GM23248 (cell line): Measurements from ENCODE around the gene SCN8A. TPM values are rescaled to one million over a fixed set of nuclear protein-coding genes. Genes with fewer than 3 reads are reported as not detected.

Experiments used
- DNase-seq: peaks from one replicate; pipeline ENCODE4 v3.0.0-alpha.2; 2015
- H2AFZ ChIP-seq: fragments of 200-600 bp; sonication (generic); 2 replicates; pipeline ENCODE4 v1.6.1; 2016; ENCODE audit warnings: antibody characterized with exemption
- H3F3A ChIP-seq: fragments of 200-600 bp; sonication (generic); 2 replicates; pipeline ENCODE4 v1.6.1; 2016; ENCODE audit warnings: mild to moderate bottlenecking, antibody characterized with exemption, mixed run types; ENCODE audit not compliant: insufficient read depth
- H3K27ac ChIP-seq: fragments of 200-600 bp; sonication (generic); 2 replicates; pipeline ENCODE4 v1.5.1; 2016; ENCODE audit warnings: mild to moderate bottlenecking
- H3K27me3 ChIP-seq: fragments of 200-600 bp; sonication (generic); replicated peaks from 2 replicates; pipeline ENCODE4 v1.6.1; 2016; ENCODE audit warnings: mild to moderate bottlenecking; ENCODE audit not compliant: insufficient read depth
- H3K36me3 ChIP-seq: fragments of 200-600 bp; sonication (generic); 2 replicates; pipeline ENCODE4 v1.6.1; 2016; ENCODE audit warnings: low read depth, mild to moderate bottlenecking
- H3K4me1 ChIP-seq: fragments of 200-600 bp; sonication (generic); 2 replicates; pipeline ENCODE4 v1.6.1; 2016; ENCODE audit warnings: mild to moderate bottlenecking; ENCODE audit not compliant: insufficient read depth
- H3K4me2 ChIP-seq: fragments of 200-600 bp; sonication (generic); one replicate; pipeline ENCODE4 v1.6.1; 2016; ENCODE audit warnings: mild to moderate bottlenecking; ENCODE audit not compliant: unreplicated experiment
- H3K4me3 ChIP-seq: fragments of 200-600 bp; sonication (generic); 2 replicates; pipeline ENCODE4 v1.5.1; 2016; ENCODE audit warnings: mild to moderate bottlenecking
- H3K79me2 ChIP-seq: fragments of 200-600 bp; sonication (generic); 2 replicates; pipeline ENCODE4 v1.6.1; 2016; ENCODE audit warnings: mild to moderate bottlenecking; ENCODE audit not compliant: insufficient read depth
- H3K9ac ChIP-seq: fragments of 200-600 bp; sonication (generic); 2 replicates; pipeline ENCODE4 v1.6.1; 2016; ENCODE audit warnings: mild to moderate bottlenecking
- H3K9me2 ChIP-seq: fragments of 200-600 bp; sonication (generic); 2 replicates; pipeline ENCODE4 v1.6.1; 2016; ENCODE audit warnings: mixed run types, mild to moderate bottlenecking, moderate library complexity; ENCODE audit not compliant: insufficient read depth
- H3K9me3 ChIP-seq: fragments of 200-600 bp; sonication (generic); one replicate; pipeline ENCODE4 v1.6.1; 2017; ENCODE audit warnings: low read depth
- H4K20me1 ChIP-seq: fragments of 200-600 bp; sonication (generic); 2 replicates; pipeline ENCODE4 v1.6.0; 2016; ENCODE audit not compliant: insufficient read depth
- EZH2 ChIP-seq: fragments of 200-600 bp; sonication (generic); IDR thresholded peaks from 2 replicates; pipeline ENCODE4 v1.6.1; 2018; ENCODE audit warnings: antibody characterized with exemption, mild to moderate bottlenecking; ENCODE audit not compliant: insufficient read depth, poor library complexity, severe bottlenecking
- EZH2phosphoT487 ChIP-seq: fragments of 200-600 bp; sonication (generic); IDR thresholded peaks from 2 replicates; pipeline ENCODE4 v1.6.1; 2018; ENCODE audit warnings: antibody characterized with exemption, moderate library complexity, mild to moderate bottlenecking, low read depth; ENCODE audit not compliant: insufficient read depth
- WGBS, 2 experiments: methylation state at CpG; one replicate each; pipeline ENCODE4 v1.1.6; 2015 to 2017; ENCODE audit warnings: low lambda C conversion rate in 2 of 2, low coverage in 1 of 2; ENCODE audit errors: missing lambda C conversion rate in 2 of 2; 5-methylcytosine and 5-hydroxymethylcytosine counted together
- in situ Hi-C: fragments of 300-500 bp; cut with MboI; formaldehyde crosslinking; loops from 2 replicates; pipeline ENCODE4 v1.15.0; 2020
- polyA plus RNA-seq: library from polyadenylated mRNA; unstranded; fragments of >200 nt; fragmentation: Nextera tagmentation; extraction: Ambion mirVana; gene quantifications from 2 replicates; pipeline ENCODE4 v1.2.1, GENCODE V29; 2016
- total RNA-seq: library from RNA; depleted of rRNA; stranded (reverse); fragments of >200 nt; shearing (Covaris generic); gene quantifications from 2 replicates; pipeline ENCODE4 v1.2.3, GENCODE V29; 2014

SCN8A gene
- total and polyA plus RNA-seq, 2 experiments from 2014 or later: 6.7 to 13.8 TPM

GRCh38 chr12:51694146-51694545 lies 103.1 kb downstream of the SCN8A start:
- no peak overlapping the region for H3K27ac ChIP-seq
- H3K36me3 ChIP-seq: no peaks in the 10 kb centered on the region; the same call in none of the 2 replicates
- no peak for DNase-seq
- in situ Hi-C loops: no loop called here
- no peaks in the 10 kb centered on the region for H3K9me3 ChIP-seq
- WGBS, 2 experiments: 75 to 82% methylated on average over 4 of the region's 4 CpGs
- no peak overlapping the region for H2AFZ ChIP-seq
- peaks cover 13% of the 10 kb centered on the region for H3K4me1 ChIP-seq
- peaks cover 24% of the 10 kb centered on the region for H3F3A ChIP-seq
- H3K9ac ChIP-seq: no peak overlapping the region
- no peaks in the 10 kb centered on the region for H3K9me2 ChIP-seq
- H3K27me3 ChIP-seq: no peaks in the 10 kb centered on the region
- H3K79me2 ChIP-seq: 0 out of 2 replicates have a peak, but pooled peaks cover 10% of the 10 kb centered on the region
- TF ChIP-seq EZH2phosphoT487 (no peak), EZH2 (no peak)
- no peak overlapping the region for H3K4me3 ChIP-seq
- no peak overlapping the region for H3K4me2 ChIP-seq
- H4K20me1 ChIP-seq: no peaks in the 10 kb centered on the region; the same call in 1 of the 2 replicates

- Histone ChIP-seq H3K4me2 (peak overlapping the region; percentile 2), H3F3A (peaks cover 24% of the 10 kb centered on the region), H3K4me1 (peaks cover 13% of the 10 kb centered on the region), H3K9me2 (no peaks in the 10 kb centered on the region), H3K4me3 (no peak overlapping the region), H3K79me2 (no peaks in the 10 kb centered on the region), H3K9ac (no peak overlapping the region), H3K27ac (peak overlapping the region; percentile 5; the same call in 1 of the 2 replicates), H2AFZ (no peak overlapping the region), H3K9me3 (no peaks in the 10 kb centered on the region), H3K36me3 (peaks cover 4% of the 10 kb centered on the region), H3K27me3 (no peaks in the 10 kb centered on the region), H4K20me1 (no peaks in the 10 kb centered on the region; the same call in 1 of the 2 replicates)
- TF ChIP-seq EZH2phosphoT487: no peak
- TF ChIP-seq EZH2: no peak
- 0 to 5% methylated on average over 1 of the region's 1 CpG for WGBS, 2 experiments
- in situ Hi-C loops: no loop called here
- peak; percentile 54 for DNase-seq
These were observed 104.4 kb downstream of the SCN8A start for GRCh38 chr12:51695241-51696010.

GRCh38 chr12:51699219-51699618 lies 108.2 kb downstream of the SCN8A start:
- H3K9ac ChIP-seq: no peak overlapping the region
- no peaks in the 10 kb centered on the region for H4K20me1 ChIP-seq
- H3K79me2 ChIP-seq: no peaks in the 10 kb centered on the region
- H3K9me3 ChIP-seq: no peaks in the 10 kb centered on the region
- peaks cover 18% of the 10 kb centered on the region for H3K36me3 ChIP-seq
- WGBS, 2 experiments: 93 to 100% methylated on average over 1 of the region's 1 CpG
- H3K4me3 ChIP-seq: no peak overlapping the region
- H3K27ac ChIP-seq: no peak overlapping the region
- no peak overlapping the region for H3K4me2 ChIP-seq
- no peaks in the 10 kb centered on the region for H3K9me2 ChIP-seq
- no peak for TF ChIP-seq EZH2
- TF ChIP-seq EZH2phosphoT487: no peak
- peaks cover 23% of the 10 kb centered on the region for H3F3A ChIP-seq
- in situ Hi-C loops: no loop called here
- H2AFZ ChIP-seq: no peak overlapping the region
- peaks cover 13% of the 10 kb centered on the region for H3K4me1 ChIP-seq
- no peaks in the 10 kb centered on the region for H3K27me3 ChIP-seq
- no peak for DNase-seq

GRCh38 chr12:51700887-51701286 lies 109.9 kb downstream of the SCN8A start:
- Histone ChIP-seq H3F3A (peaks cover 15% of the 10 kb centered on the region), H3K4me1 (peaks cover under 1% of the 10 kb centered on the region; the same call in 1 of the 2 replicates), H3K27me3 (no peaks in the 10 kb centered on the region), H3K4me2 (no peak overlapping the region), H4K20me1 (no peaks in the 10 kb centered on the region), H3K79me2 (no peaks in the 10 kb centered on the region), H3K9me3 (no peaks in the 10 kb centered on the region), H3K4me3 (no peak overlapping the region), H3K36me3 (peaks cover 23% of the 10 kb centered on the region), H3K27ac (no peak overlapping the region), H3K9me2 (no peaks in the 10 kb centered on the region), H2AFZ (no peak overlapping the region), H3K9ac (no peak overlapping the region)
- TF ChIP-seq EZH2 (no peak), EZH2phosphoT487 (no peak)
- in situ Hi-C loops: no loop called here
- DNase-seq: no peak
